Measurements from ENCODE around the gene SCN7A. TPM values are rescaled to one million over a fixed set of nuclear protein-coding genes. Genes with fewer than 3 reads are reported as not detected.

Gene SCN7A
- total RNA-seq, 4 donors from 2014 or later: 13.8 to 23.3 (median 21.5) TPM

DNA sequence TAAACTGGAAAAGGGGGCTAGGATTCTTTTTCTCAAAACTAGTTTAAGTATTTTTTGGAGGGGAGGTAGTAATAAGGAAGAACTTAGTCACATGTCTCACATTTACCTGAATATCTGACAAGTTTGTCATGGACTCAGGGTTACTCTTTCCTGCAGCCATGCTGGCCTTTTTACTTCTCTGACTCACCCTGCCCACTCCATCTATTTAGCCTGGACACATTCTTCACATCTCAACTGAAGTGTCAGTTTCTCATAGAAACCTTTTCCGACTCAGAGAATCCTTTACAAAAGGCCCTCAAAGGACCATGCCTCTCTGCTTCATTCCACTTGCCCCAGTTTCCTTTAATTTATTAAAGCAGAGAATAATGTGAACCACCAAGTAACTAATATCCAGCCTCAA is 42.6 kb downstream of the SCN7A start:
- intact Hi-C loops (cut with DNase I; ENCODE audit: low total_unique reads): no loop called here
- H3K27ac ChIP-seq: no peak overlapping the region
- DNase-seq: no peak
- H3K9me3 ChIP-seq: no peaks in the 10 kb centered on the region
- H3K4me3 ChIP-seq: no peak overlapping the region
- in situ Hi-C loops (cut with MboI; ENCODE audit: low pct_ligation_motif_present in 1 of 4, low pct_unique_long_range_greater_than_20kb in 1 of 4, low sequenced_read_pairs in 3 of 4): no loop called here
- no peak for TF ChIP-seq POLR2AphosphoS5 (IDR thresholded peaks at IDR 0.05)
- TF ChIP-seq EP300 (IDR thresholded peaks at IDR 0.05; ENCODE audit: low read depth): no peak
- no peak for TF ChIP-seq POLR2A (IDR thresholded peaks at IDR 0.05)
- TF ChIP-seq, protein P1, sequence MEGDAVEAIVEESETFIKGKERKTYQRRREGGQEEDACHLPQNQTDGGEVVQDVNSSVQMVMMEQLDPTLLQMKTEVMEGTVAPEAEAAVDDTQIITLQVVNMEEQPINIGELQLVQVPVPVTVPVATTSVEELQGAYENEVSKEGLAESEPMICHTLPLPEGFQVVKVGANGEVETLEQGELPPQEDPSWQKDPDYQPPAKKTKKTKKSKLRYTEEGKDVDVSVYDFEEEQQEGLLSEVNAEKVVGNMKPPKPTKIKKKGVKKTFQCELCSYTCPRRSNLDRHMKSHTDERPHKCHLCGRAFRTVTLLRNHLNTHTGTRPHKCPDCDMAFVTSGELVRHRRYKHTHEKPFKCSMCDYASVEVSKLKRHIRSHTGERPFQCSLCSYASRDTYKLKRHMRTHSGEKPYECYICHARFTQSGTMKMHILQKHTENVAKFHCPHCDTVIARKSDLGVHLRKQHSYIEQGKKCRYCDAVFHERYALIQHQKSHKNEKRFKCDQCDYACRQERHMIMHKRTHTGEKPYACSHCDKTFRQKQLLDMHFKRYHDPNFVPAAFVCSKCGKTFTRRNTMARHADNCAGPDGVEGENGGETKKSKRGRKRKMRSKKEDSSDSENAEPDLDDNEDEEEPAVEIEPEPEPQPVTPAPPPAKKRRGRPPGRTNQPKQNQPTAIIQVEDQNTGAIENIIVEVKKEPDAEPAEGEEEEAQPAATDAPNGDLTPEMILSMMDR (IDR thresholded peaks at IDR 0.05): no peak
- H3K27me3 ChIP-seq: no peaks in the 10 kb centered on the region
- 71 to 77% methylated on average over 1 of the region's 1 CpG for WGBS, 2 donors (ENCODE audit: low coverage in 1 of 2)
- no peaks in the 10 kb centered on the region for H3K36me3 ChIP-seq
- H3K4me1 ChIP-seq: no peaks in the 10 kb centered on the region

DNA sequence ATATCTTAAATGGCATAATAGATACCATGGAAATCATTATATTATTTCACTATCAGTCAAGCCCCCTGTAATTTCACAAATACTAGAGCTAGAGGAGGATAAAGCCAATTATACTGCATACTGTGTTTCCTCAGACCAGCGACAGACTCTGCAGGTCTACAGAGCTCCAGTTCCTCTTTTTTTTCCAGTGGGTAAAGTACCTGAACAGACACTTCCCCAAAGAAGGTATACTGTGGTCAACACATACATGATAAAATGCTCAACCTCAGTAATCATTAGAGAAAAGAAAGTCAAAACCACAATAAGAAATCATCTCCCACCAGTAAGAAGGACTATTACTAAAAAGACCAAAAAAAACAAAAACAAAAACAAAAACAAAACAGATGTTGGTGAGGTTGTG is 44.6 kb downstream of the SCN7A start:
- in situ Hi-C loops (cut with MboI; ENCODE audit: low pct_ligation_motif_present in 1 of 4, low pct_unique_long_range_greater_than_20kb in 1 of 4, low sequenced_read_pairs in 3 of 4) (no loop called here), intact Hi-C loops (cut with DNase I; ENCODE audit: low total_unique reads) (no loop called here)
- Histone ChIP-seq H3K27ac (no peak overlapping the region), H3K4me1 (no peaks in the 10 kb centered on the region), H3K4me3 (no peak overlapping the region), H3K9me3 (no peaks in the 10 kb centered on the region), H3K36me3 (no peaks in the 10 kb centered on the region), H3K27me3 (no peaks in the 10 kb centered on the region)
- WGBS, 2 donors (ENCODE audit: low coverage in 1 of 2): 47 to 100% methylated on average over 1 of the region's 1 CpG
- TF ChIP-seq, protein P1 (IDR thresholded peaks at IDR 0.05): no peak
- TF ChIP-seq EP300 (IDR thresholded peaks at IDR 0.05; ENCODE audit: low read depth): no peak
- no peak for TF ChIP-seq POLR2AphosphoS5 (IDR thresholded peaks at IDR 0.05)
- no peak for TF ChIP-seq POLR2A (IDR thresholded peaks at IDR 0.05)
- no peak for DNase-seq

DNA sequence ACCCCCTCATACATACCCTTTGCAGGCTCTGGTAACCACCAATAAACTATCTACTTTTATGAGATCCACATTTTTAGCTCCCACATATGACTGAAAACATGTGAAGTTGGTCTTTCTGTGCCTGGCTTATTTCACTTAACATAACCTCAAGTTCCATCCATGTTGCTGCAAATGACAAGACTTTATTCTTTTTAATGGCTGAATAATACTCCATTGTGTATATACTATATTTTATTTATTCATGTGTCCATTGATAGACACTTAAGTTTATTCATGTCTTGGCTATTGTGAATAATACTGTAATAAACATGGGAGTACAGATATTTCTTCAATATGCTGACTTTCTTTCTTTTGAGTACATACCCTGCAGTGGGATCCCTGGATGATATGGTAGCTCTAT is 45.9 kb downstream of the SCN7A start:
- no peaks in the 10 kb centered on the region for H3K9me3 ChIP-seq
- H3K4me3 ChIP-seq: no peak overlapping the region
- no peak for DNase-seq
- in situ Hi-C loops (cut with MboI; ENCODE audit: low pct_ligation_motif_present in 1 of 4, low pct_unique_long_range_greater_than_20kb in 1 of 4, low sequenced_read_pairs in 3 of 4) (no loop called here), intact Hi-C loops (cut with DNase I; ENCODE audit: low total_unique reads) (no loop called here)
- TF ChIP-seq POLR2A (IDR thresholded peaks at IDR 0.05): no peak
- TF ChIP-seq POLR2AphosphoS5 (IDR thresholded peaks at IDR 0.05): no peak
- TF ChIP-seq, protein P1 (IDR thresholded peaks at IDR 0.05): no peak
- no peak for TF ChIP-seq EP300 (IDR thresholded peaks at IDR 0.05; ENCODE audit: low read depth)
- no peaks in the 10 kb centered on the region for H3K27me3 ChIP-seq
- H3K36me3 ChIP-seq: no peaks in the 10 kb centered on the region
- H3K27ac ChIP-seq: no peak overlapping the region
- H3K4me1 ChIP-seq: no peaks in the 10 kb centered on the region

DNA sequence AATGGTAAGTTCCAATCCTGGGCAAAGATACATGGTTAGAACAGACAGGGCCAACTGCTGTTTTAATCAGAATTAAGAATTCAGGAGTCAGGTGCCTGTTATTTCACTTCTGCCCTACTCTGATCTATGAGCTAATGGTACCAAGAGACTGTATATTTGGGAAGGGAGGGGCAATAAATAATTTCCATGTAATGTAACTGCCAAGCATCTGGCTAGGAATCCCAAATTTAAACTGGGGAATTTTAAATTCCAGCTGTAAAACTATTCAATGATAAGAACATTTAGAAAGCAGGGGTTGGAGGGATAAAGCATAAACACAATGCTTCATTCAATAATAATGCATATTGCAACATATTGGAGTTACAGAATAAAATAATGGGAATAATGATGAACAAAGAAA is 49.7 kb downstream of the SCN7A start:
- H3K4me1 ChIP-seq: no peaks in the 10 kb centered on the region
- H3K36me3 ChIP-seq: no peaks in the 10 kb centered on the region
- no peak overlapping the region for H3K27ac ChIP-seq
- in situ Hi-C loops (cut with MboI; ENCODE audit: low pct_ligation_motif_present in 1 of 4, low pct_unique_long_range_greater_than_20kb in 1 of 4, low sequenced_read_pairs in 3 of 4): no loop called here
- no peaks in the 10 kb centered on the region for H3K27me3 ChIP-seq
- intact Hi-C loops (cut with DNase I; ENCODE audit: low total_unique reads): no loop called here
- no peak for DNase-seq
- no peak for TF ChIP-seq POLR2A (IDR thresholded peaks at IDR 0.05)
- no peak overlapping the region for H3K4me3 ChIP-seq
- H3K9me3 ChIP-seq: no peaks in the 10 kb centered on the region

DNA sequence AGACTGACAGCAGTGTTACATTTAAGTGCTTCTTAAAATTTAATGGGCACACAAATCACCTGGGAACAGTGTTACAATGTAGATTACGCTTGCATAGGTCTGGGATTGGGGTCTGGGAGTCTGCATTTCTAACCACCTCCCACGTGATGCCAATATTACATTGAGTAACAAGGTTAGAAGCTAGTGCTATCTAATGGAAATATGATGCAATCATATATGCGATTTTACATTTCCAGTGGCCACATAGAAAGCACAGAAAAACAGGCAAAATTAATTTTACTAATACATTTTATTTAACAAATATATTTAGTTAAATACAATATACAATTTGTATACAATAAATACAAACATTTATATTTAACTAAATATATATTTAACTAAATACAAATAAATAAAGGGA is 53.7 kb downstream of the SCN7A start:
- H3K27ac ChIP-seq: no peak overlapping the region
- no peak for DNase-seq
- TF ChIP-seq POLR2AphosphoS5 (IDR thresholded peaks at IDR 0.05): no peak
- TF ChIP-seq EP300 (IDR thresholded peaks at IDR 0.05; ENCODE audit: low read depth): no peak
- H3K9me3 ChIP-seq: no peaks in the 10 kb centered on the region
- no peaks in the 10 kb centered on the region for H3K27me3 ChIP-seq
- no peaks in the 10 kb centered on the region for H3K4me1 ChIP-seq
- H3K36me3 ChIP-seq: no peaks in the 10 kb centered on the region
- WGBS, 2 donors (ENCODE audit: low coverage in 1 of 2): 69 to 74% methylated on average over 3 of the region's 3 CpGs
- intact Hi-C loops (cut with DNase I; ENCODE audit: low total_unique reads) (no loop called here), in situ Hi-C loops (cut with MboI; ENCODE audit: low pct_ligation_motif_present in 1 of 4, low pct_unique_long_range_greater_than_20kb in 1 of 4, low sequenced_read_pairs in 3 of 4) (no loop called here)
- no peak overlapping the region for H3K4me3 ChIP-seq
